ENCODE data around the gene PTPRZ1. TPM values are rescaled to one million over a fixed set of nuclear protein-coding genes. Genes with fewer than 3 reads are reported as not detected.

The PTPRZ1 gene
- total and polyA plus RNA-seq, 4 donors = 0.07 to 0.17 (median 0.09) TPM; not detected in 1

- no peak overlapping the region for H3K27ac ChIP-seq (ENCODE audit: low read depth in 1 of 2, low read length in 2 of 2)
- no peak overlapping the region for H3K4me3 ChIP-seq (ENCODE audit: low read depth in 1 of 3, low read length in 3 of 3)
- DNase-seq (ENCODE audit: low spot score) = no peak
- TF ChIP-seq SP1 (IDR thresholded peaks at IDR 0.05) (no peak), NR2F2 (IDR thresholded peaks at IDR 0.05) (no peak), REST (IDR thresholded peaks at IDR 0.05) (no peak), MAX (IDR thresholded peaks at IDR 0.05) (no peak), GABPA (IDR thresholded peaks at IDR 0.05 in 1 of 2, conservative IDR thresholded peaks at IDR 0.05 in 1 of 2) (no peak), CTCF (IDR thresholded peaks at IDR 0.05; ENCODE audit: low read depth, low read length, missing input control) (no peak), EGR1 (IDR thresholded peaks at IDR 0.05; ENCODE audit: low read depth in 2 of 2) (no peak), FOXA2 (IDR thresholded peaks at IDR 0.05) (no peak), HNF4G (IDR thresholded peaks at IDR 0.05) (no peak), ZBTB33 (IDR thresholded peaks at IDR 0.05) (no peak), HNF4A (conservative IDR thresholded peaks at IDR 0.05) (no peak), RXRA (IDR thresholded peaks at IDR 0.05) (no peak), FOXA1 (IDR thresholded peaks at IDR 0.05) (no peak)
- no peaks in the 10 kb centered on the region for H3K36me3 ChIP-seq (ENCODE audit: control insufficient read depth in 4 of 4, insufficient read depth in 3 of 4, low read depth in 1 of 4, low read length in 3 of 4)
- no peak overlapping the region for H3K9ac ChIP-seq (ENCODE audit: low read depth in 1 of 2, low read length in 2 of 2)
- H3K27me3 ChIP-seq (ENCODE audit: control insufficient read depth in 4 of 4, insufficient read depth in 4 of 4, low read length in 3 of 4) = peaks cover 0 to 10% (median 4%) of the 10 kb centered on the region in 4 donors
- peaks cover 2 to 20% (median 10%) of the 10 kb centered on the region in 4 donors for H3K4me1 ChIP-seq (ENCODE audit: control insufficient read depth in 4 of 4, insufficient read depth in 4 of 4, low read length in 3 of 4)
- no peaks in the 10 kb centered on the region for H3K9me3 ChIP-seq (ENCODE audit: control insufficient read depth in 4 of 4, low read length in 3 of 4)
Measured at GRCh38 chr7:121875203-121875602, 2.2 kb downstream of the PTPRZ1 start.

- DNase-seq (ENCODE audit: low spot score) = no peak
- Histone ChIP-seq H3K27me3 (ENCODE audit: control insufficient read depth in 4 of 4, insufficient read depth in 4 of 4, low read length in 3 of 4) (peaks cover 0 to 10% (median 0%) of the 10 kb centered on the region in 4 donors), H3K27ac (ENCODE audit: low read depth in 1 of 2, low read length in 2 of 2) (no peak overlapping the region), H3K36me3 (ENCODE audit: control insufficient read depth in 4 of 4, insufficient read depth in 3 of 4, low read depth in 1 of 4, low read length in 3 of 4) (no peaks in the 10 kb centered on the region), H3K9me3 (ENCODE audit: control insufficient read depth in 4 of 4, low read length in 3 of 4) (no peaks in the 10 kb centered on the region), H3K4me1 (ENCODE audit: control insufficient read depth in 4 of 4, insufficient read depth in 4 of 4, low read length in 3 of 4) (peaks cover 2 to 20% (median 10%) of the 10 kb centered on the region in 4 donors), H3K4me3 (ENCODE audit: low read depth in 1 of 3, low read length in 3 of 3) (no peak overlapping the region), H3K9ac (ENCODE audit: low read depth in 1 of 2, low read length in 2 of 2) (no peak overlapping the region)
- no peak for TF ChIP-seq HNF4A (conservative IDR thresholded peaks at IDR 0.05)
- TF ChIP-seq ZBTB33 (IDR thresholded peaks at IDR 0.05) = no peak
- no peak for TF ChIP-seq HNF4G (IDR thresholded peaks at IDR 0.05)
- TF ChIP-seq REST (IDR thresholded peaks at IDR 0.05) = no peak
- TF ChIP-seq CTCF (IDR thresholded peaks at IDR 0.05; ENCODE audit: low read depth, low read length, missing input control) = no peak
- TF ChIP-seq GABPA (IDR thresholded peaks at IDR 0.05 in 1 of 2, conservative IDR thresholded peaks at IDR 0.05 in 1 of 2) = no peak
- WGBS = 70% methylated on average over 5 of the region's 5 CpGs
Measured at GRCh38 chr7:121876656-121877500, 3.9 kb downstream of the PTPRZ1 start.
